ENCODE data around the gene BYSL.

BYSL gene, protein sequence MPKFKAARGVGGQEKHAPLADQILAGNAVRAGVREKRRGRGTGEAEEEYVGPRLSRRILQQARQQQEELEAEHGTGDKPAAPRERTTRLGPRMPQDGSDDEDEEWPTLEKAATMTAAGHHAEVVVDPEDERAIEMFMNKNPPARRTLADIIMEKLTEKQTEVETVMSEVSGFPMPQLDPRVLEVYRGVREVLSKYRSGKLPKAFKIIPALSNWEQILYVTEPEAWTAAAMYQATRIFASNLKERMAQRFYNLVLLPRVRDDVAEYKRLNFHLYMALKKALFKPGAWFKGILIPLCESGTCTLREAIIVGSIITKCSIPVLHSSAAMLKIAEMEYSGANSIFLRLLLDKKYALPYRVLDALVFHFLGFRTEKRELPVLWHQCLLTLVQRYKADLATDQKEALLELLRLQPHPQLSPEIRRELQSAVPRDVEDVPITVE

DNA sequence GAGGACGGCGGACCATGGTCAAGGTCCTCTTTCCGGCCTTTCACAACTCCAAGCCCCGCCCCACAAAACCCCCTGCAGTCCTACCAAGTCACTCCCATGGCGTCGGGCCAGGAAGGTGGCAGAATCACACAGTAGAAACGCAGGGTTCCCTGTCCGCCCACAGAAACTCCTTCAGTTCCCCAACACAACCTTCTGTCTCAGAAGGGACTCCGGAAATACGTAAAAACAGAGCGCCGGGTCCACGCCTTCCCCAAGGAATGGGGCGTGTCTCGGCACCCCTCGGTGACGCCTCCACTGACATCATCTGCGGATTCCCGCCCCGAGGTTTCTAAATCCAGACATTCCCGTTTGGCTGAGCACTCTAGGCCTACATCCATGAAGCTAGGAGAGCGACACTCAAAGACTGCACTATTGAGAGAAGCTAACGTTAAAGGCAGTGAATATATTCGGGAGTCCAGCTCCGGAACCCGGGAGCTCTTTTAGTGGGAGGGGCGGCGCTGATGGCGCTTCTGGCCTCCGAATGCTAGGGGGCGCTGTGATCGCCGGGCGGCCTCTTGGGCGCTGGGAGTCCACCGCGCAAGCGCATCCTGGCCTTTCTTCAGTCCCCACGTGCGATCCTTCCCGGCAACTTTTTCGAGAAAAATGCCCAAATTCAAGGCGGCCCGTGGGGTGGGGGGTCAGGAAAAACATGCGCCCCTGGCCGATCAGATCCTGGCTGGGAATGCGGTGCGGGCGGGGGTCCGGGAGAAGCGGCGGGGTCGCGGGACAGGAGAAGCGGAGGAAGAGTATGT is at the start of gene BYSL, which contains the start of gene MED20:
BYSL (plus strand) TSS at position 579 of the 791 bp plus-strand sequence; CDS start at position 643, 64 bp downstream.
MED20 (minus strand) TSS at position 219 of the 791 bp plus-strand sequence; CDS start at position 98, 121 bp downstream.
- peak; percentile 94 for DNase-seq

GRCh38 chr6:41871691-41872090 is 49.6 kb upstream of the BYSL start:
- DNase-seq, result no peak

DNA sequence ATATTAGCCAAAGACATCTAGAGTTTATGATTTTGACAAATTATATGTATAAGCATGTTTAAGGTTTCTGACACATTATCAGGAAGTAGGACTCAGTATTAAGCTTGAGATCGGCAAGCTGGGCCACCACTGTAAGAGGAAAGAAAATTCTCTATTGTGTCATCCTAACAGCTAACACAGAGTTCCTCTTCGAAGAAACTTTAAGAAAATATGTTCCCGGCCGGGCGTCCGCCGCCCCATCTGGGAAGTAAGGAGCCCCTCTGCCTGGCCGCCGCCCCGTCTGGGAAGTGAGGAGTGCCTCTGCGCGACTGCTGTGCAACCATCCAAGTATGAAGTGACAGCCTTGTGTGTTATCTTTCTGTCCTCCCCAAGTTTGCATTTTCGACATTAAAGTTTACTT is 49.2 kb upstream of the BYSL start:
- no peak for DNase-seq

GRCh38 chr6:41874741-41875140 is 46.6 kb upstream of the BYSL start:
- DNase-seq, result no peak

GRCh38 chr6:41877051-41877680 is 44.1 kb upstream of the BYSL start:
- DNase-seq, result no peak

DNA sequence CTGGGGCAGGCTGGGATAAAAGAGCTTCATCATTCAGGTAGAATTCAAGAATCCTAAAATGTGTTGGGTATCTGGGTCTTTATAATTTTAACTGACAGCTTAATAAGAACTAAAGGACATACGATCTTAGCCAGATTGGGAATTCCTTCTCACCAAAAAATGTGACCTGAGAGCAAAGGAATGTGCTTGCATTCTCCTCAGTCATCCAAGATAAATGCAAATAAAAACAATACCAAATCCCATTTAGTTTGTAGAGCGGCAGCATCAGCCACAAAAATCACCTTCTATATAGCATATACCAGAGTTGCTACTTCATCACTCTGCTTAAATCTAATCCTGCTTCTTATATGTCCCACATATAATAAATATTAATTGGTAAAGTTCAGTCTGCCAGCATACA is 43.1 kb upstream of the BYSL start:
- no peak for DNase-seq

DNA sequence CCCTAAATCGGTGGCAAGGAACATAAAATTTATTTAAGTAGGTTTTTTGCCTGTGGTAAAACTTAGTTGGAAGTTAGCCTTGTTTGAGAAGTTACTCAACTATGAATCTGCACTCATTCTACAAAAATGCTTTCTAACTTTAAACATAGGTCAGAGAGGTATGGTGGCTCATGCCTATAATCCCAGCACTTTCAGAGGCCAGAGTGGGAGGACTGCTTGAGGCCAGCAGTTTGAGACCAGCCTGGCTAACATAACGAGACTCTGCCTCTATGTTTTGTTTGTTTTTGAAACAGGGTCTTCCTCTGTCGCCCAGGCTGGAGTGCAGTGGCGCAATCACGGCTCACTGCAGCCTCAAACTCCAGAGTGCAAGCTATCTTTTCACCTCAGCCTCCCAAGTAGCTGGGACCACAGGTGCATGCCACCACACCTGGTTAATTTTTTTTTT is 42.3 kb upstream of the BYSL start:
- no peak for DNase-seq

GRCh38 chr6:41881506-41881905 is 39.8 kb upstream of the BYSL start:
- DNase-seq, result no peak

- no peak for DNase-seq
These were observed 36.3 kb upstream of the BYSL start for GRCh38 chr6:41884957-41885356.

GRCh38 chr6:41885930-41886329 is 35.4 kb upstream of the BYSL start:
- no peak for DNase-seq

DNA sequence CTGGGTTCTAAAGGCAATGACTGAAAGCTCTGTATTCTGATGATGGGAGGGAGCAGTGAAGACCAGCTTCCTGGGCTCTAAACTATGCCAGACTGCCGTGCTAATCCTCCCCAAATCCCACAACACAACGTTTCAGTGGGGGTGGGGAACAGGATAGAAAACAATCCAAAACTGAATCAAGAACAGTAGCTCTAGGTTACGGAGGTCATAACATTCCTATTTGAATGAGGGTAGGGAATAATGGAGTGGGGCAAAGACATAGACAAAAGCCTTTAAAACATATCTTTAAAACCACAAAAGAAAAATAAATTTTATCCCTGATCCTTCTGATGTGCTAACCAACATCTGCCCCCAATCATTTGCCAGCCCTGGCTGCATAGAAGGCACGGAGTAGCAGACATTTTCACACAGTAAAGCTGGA is 34.0 kb upstream of the BYSL start:
- DNase-seq, result no peak

GRCh38 chr6:41892921-41893564 is 28.3 kb upstream of the BYSL start:
- no peak for DNase-seq

GRCh38 chr6:41894366-41895299 is 26.7 kb upstream of the BYSL start:
- no peak for DNase-seq

DNA sequence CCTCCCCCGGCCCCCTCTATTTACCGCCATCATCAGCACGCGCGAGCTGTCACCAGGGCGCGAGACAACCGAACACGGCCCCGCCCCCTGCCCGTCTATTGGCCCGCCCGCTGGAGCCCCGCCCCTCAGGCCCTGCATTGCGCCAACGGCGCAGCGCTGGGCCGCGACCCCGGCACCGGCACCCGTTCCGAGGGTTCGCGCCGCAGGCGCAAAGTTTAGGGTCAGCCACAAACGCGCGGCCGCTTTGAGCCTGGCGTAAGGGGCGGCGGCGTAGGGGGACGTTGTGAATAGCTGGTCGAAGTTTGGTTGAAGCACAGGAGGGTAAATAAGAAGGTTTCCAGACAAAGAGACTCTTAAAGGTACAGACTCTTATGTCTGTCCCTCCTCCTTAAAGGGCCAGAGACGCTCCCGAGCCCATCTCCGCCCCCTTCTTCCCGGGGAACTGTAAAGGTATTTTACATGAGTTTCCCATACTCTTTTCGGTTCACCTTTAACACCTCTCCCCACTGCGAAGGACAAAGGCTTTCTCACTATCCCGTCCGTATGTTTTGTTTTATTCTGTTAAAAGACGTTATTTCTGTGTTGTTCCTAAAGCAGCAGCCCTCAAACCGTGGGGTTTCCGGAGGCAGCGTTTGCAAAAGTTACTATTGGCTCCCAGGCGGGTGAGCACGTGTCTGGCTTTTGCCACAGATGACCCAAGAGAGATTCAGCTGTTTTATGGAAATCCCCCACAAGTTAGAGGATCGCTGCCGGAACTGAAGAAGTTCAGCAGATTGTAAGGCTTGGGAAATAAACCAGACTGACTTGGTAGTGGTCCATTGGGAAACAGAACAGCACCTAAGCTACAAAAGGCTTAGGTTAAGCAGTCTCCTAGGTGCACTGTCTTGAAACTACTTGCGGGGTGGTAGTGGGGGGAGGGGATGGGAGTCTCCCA is 25.7 kb upstream of the BYSL start, which contains the start of gene USP49:
USP49 (minus strand) TSS at position 76 of the 934 bp plus-strand sequence. CDS start 88,392 bp downstream, outside the sequence.
- DNase-seq, result peak; percentile 78

DNA sequence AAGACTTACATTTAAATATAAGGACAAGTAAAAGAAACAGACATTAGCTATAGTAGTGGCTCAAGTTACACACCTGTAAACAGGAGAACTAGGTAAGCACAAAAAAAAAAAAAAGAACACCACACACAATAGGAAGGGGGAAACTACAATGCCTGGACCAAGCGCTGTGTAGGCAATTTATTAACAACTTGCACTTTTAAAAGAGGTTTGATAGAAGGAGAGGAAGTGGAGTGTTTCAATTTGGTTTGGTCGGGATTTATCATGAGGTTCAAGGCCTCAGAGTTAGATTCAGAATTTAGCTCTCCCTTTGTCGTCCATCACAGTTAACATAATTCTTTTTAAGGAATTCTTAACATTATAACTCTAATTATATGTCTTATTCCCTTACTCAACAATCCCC is 25.0 kb upstream of the BYSL start:
- no peak for DNase-seq

DNA sequence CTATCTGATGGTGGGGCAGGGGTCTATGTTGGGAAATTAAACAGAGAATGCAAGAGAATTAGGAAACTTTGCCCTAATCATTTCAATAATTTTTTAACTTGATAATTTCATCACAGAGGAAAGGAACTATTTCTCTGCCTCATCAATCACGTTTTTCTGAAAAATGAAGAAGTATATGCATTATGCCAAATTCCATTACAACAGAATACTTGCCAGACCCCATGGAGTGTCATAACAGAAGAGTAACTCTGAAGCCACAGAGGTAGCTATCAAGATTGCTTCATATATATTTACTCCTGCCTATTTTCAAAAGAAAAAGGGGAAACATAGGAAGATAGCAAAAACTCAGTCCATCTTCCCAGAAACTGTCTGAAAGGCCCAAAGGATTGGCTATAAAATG is 20.4 kb upstream of the BYSL start:
- DNase-seq, result no peak

DNA sequence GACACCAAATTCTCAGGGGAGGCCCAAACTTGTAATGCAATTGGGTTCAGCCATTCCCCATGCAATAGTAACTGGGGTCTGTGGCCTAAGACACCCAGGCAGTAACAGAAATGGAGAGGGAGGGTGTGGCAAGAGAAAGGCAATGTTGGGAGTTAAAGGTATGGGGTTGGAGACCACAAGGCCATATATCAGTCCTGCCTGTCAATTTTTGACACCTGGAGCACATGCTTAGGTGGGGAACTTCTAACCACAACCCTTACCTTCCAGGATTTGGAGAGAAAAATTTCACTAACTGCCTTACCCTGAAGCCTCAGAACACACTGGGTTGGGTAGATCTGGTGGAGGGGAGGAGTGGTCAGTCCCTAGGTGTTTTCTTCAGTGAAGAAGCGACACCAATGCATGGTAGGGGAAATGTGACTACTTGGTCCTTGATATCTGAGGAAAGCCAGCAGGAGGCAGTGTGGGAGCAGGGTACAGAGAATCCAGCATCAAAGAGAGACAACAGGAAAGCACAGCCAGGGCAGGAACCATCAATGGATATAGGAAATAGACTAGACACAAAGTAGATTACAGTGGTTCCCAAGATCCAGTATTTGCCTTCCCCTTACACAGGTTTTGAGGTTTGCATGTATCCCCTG is 19.3 kb upstream of the BYSL start:
- DNase-seq, result peak; percentile 61

DNA sequence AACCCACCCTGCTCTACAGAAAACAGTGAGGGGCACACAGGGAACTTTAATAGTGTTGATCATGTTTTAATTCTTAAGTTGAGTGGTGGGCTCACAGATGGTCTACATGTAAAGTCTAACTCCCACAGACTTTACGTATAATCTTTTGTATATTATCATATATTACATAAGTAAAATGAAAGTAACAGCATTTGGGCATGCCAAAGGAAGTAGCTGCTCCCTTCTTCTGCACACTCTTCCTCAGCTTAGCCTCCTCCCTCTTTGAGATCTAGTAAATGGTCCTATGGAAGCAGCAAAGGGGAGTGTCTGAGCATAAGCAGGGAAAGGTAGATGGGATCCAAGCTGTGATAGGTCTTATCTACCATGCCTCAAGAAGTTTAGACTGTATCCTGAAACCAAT is 11.6 kb upstream of the BYSL start:
- DNase-seq, result no peak

DNA sequence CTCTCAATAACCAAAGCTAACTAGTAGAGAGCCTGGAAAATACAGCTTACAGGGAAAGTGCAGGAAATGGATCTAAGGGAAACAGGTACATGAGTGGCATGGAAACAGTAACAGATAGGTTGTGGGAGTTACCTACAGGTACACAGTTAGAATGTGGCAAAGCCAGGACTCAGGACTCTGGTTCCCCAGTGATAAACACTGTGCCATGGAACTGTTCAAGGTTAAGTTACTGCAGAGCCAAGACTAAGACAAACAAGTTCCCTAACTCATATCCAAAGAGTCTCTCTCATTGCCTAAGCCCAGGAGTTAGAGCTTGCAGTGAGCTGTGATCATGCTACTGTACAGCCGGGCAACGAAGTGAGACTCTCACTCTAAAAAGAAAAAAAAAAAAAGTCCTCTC is 7.0 kb upstream of the BYSL start:
- DNase-seq, result no peak

Data from CD4-positive, alpha-beta T cell treated with Interleukin-4 for 4 hours (primary cell).